OCI-LY7 (cell line): Measurements from ENCODE around the gene GIPC3.

Source experiments
- CTCF ChIP-seq: fragments of 200-600 bp; sonication (generic); conservative IDR thresholded peaks from 2 replicates; pipeline ENCODE4 v1.5.1; 2014; ENCODE audit warnings: mild to moderate bottlenecking, antibody characterized with exemption, low read length, moderate library complexity, mixed read lengths
- EZH2phosphoT487 ChIP-seq: fragments of 200-600 bp; sonication (generic); IDR thresholded peaks from 2 replicates; pipeline ENCODE4 v1.6.1; 2018; ENCODE audit warnings: low read depth, borderline replicate concordance, mild to moderate bottlenecking, mixed run types, antibody characterized with exemption, low read length, moderate library complexity, mixed read lengths

- TF ChIP-seq CTCF (no peak), EZH2phosphoT487 (no peak)
These were observed 29.7 kb downstream of the GIPC3 start for GRCh38 chr19:3614858-3615505.
